HEK293 (cell line): ENCODE data around the gene MERTK.

Experiments used
- GFI1B ChIP-seq: fragments of 450-650 bp; formaldehyde crosslinking; IDR thresholded peaks from 2 replicates; pipeline ENCODE4 v1.5.1; 2016; ENCODE audit warnings: missing biosample characterization, missing genetic modification characterization
- GLI4 ChIP-seq: fragments of 450-650 bp; formaldehyde crosslinking; IDR thresholded peaks from 2 replicates; pipeline ENCODE4 v1.5.1; 2016; ENCODE audit warnings: missing biosample characterization, missing genetic modification characterization
- KLF1 ChIP-seq: fragments of 450-650 bp; formaldehyde crosslinking; IDR thresholded peaks from 2 replicates; pipeline ENCODE4 v1.5.1; 2016; ENCODE audit warnings: missing biosample characterization, missing genetic modification characterization
- KLF16 ChIP-seq: fragments of 450-650 bp; formaldehyde crosslinking; IDR thresholded peaks from 2 replicates; pipeline ENCODE4 v1.5.1; 2017; ENCODE audit warnings: missing biosample characterization, missing genetic modification characterization
- KLF17 ChIP-seq: fragments of 450-650 bp; formaldehyde crosslinking; IDR thresholded peaks from 2 replicates; pipeline ENCODE4 v1.5.1; 2016; ENCODE audit warnings: missing biosample characterization, missing genetic modification characterization
- MYNN ChIP-seq: fragments of 450-650 bp; formaldehyde crosslinking; IDR thresholded peaks from 2 replicates; pipeline ENCODE4 v1.5.1; 2016; ENCODE audit warnings: missing biosample characterization, missing genetic modification characterization, borderline replicate concordance
- MZF1 ChIP-seq: fragments of 450-650 bp; formaldehyde crosslinking; IDR thresholded peaks from 2 replicates; pipeline ENCODE4 v1.5.1; 2017; ENCODE audit warnings: missing biosample characterization, missing genetic modification characterization, borderline replicate concordance
- SP7 ChIP-seq: fragments of 450-650 bp; formaldehyde crosslinking; IDR thresholded peaks from 2 replicates; pipeline ENCODE4 v1.5.1; 2016; ENCODE audit warnings: missing biosample characterization, missing genetic modification characterization
- TCF7L2 ChIP-seq: IDR thresholded peaks from 2 replicates; pipeline ENCODE4 v1.6.1; 2011; ENCODE audit warnings: low read depth, mild to moderate bottlenecking, inconsistent platforms, low read length, moderate library complexity, borderline replicate concordance
- ZBTB10 ChIP-seq: fragments of 450-650 bp; formaldehyde crosslinking; IDR thresholded peaks from 2 replicates; pipeline ENCODE4 v1.5.1; 2016; ENCODE audit warnings: missing biosample characterization, missing genetic modification characterization
- ZBTB26 ChIP-seq: fragments of 450-650 bp; formaldehyde crosslinking; optimal IDR thresholded peaks from 2 replicates; pipeline ENCODE3; 2016; ENCODE audit warnings: missing biosample characterization, mild to moderate bottlenecking, missing genetic modification characterization
- ZFP37 ChIP-seq: fragments of 450-650 bp; formaldehyde crosslinking; IDR thresholded peaks from 2 replicates; pipeline ENCODE4 v1.5.1; 2016; ENCODE audit warnings: missing biosample characterization, missing genetic modification characterization
- ZNF112 ChIP-seq: fragments of 450-650 bp; formaldehyde crosslinking; IDR thresholded peaks from 2 replicates; pipeline ENCODE4 v1.5.0; 2017; ENCODE audit warnings: missing biosample characterization, missing genetic modification characterization
- ZNF114 ChIP-seq: fragments of 450-650 bp; formaldehyde crosslinking; IDR thresholded peaks from 2 replicates; pipeline ENCODE4 v1.5.0; 2017; ENCODE audit warnings: missing biosample characterization, missing genetic modification characterization
- ZNF140 ChIP-seq: fragments of 450-650 bp; formaldehyde crosslinking; IDR thresholded peaks from 2 replicates; pipeline ENCODE4 v1.5.1; 2016; ENCODE audit warnings: missing biosample characterization, missing genetic modification characterization
- ZNF175 ChIP-seq: fragments of 450-650 bp; formaldehyde crosslinking; IDR thresholded peaks from 2 replicates; pipeline ENCODE4 v1.5.1; 2016; ENCODE audit warnings: missing biosample characterization, missing genetic modification characterization
- ZNF292 ChIP-seq: fragments of 450-650 bp; formaldehyde crosslinking; IDR thresholded peaks from 2 replicates; pipeline ENCODE4 v1.5.1; 2016; ENCODE audit warnings: low read depth, missing biosample characterization, missing genetic modification characterization, borderline replicate concordance
- ZNF302 ChIP-seq: fragments of 450-650 bp; formaldehyde crosslinking; IDR thresholded peaks from 2 replicates; pipeline ENCODE4 v1.5.1; 2016; ENCODE audit warnings: missing biosample characterization, missing genetic modification characterization, low read depth
- ZNF335 ChIP-seq: fragments of 450-650 bp; formaldehyde crosslinking; conservative IDR thresholded peaks from 2 replicates; pipeline ENCODE4 v1.5.1; 2016; ENCODE audit warnings: missing biosample characterization, missing genetic modification characterization
- ZNF354C ChIP-seq: fragments of 450-650 bp; formaldehyde crosslinking; IDR thresholded peaks from 2 replicates; pipeline ENCODE4 v1.5.1; 2016; ENCODE audit warnings: missing biosample characterization, missing genetic modification characterization, low read depth, borderline replicate concordance
- ZNF561 ChIP-seq: fragments of 450-650 bp; IDR thresholded peaks from 2 replicates; pipeline ENCODE4 v1.5.1; 2018; ENCODE audit warnings: missing biosample characterization, missing genetic modification characterization, borderline replicate concordance
- ZNF571 ChIP-seq: fragments of 450-650 bp; formaldehyde crosslinking; IDR thresholded peaks from 2 replicates; pipeline ENCODE4 v1.5.0; 2017; ENCODE audit warnings: missing biosample characterization, missing genetic modification characterization
- ZNF621 ChIP-seq: fragments of 450-650 bp; formaldehyde crosslinking; IDR thresholded peaks from 2 replicates; pipeline ENCODE4 v1.5.1; 2017; ENCODE audit warnings: missing biosample characterization, missing genetic modification characterization
- ZNF658 ChIP-seq: fragments of 450-650 bp; formaldehyde crosslinking; IDR thresholded peaks from 2 replicates; pipeline ENCODE4; 2016; ENCODE audit warnings: missing biosample characterization, missing genetic modification characterization
- ZNF747 ChIP-seq: fragments of 450-650 bp; formaldehyde crosslinking; IDR thresholded peaks from 2 replicates; pipeline ENCODE4 v1.5.1; 2016; ENCODE audit warnings: missing biosample characterization, missing genetic modification characterization
- ZSCAN23 ChIP-seq: fragments of 450-650 bp; formaldehyde crosslinking; IDR thresholded peaks from 2 replicates; pipeline ENCODE4 v1.5.1; 2016; ENCODE audit warnings: missing biosample characterization, missing genetic modification characterization
- TF ChIP-seq, protein P1 (sequence below): fragments of 450-650 bp; formaldehyde crosslinking; IDR thresholded peaks from 2 replicates; pipeline ENCODE4 v1.5.1; 2016; ENCODE audit warnings: missing biosample characterization, missing genetic modification characterization
- TF ChIP-seq, protein P2 (sequence below): fragments of 450-650 bp; formaldehyde crosslinking; IDR thresholded peaks from 2 replicates; pipeline ENCODE4 v1.5.1; 2016; ENCODE audit warnings: missing biosample characterization, missing genetic modification characterization
- TF ChIP-seq, protein P3 (sequence below): fragments of 450-650 bp; formaldehyde crosslinking; IDR thresholded peaks from 2 replicates; pipeline ENCODE4 v1.5.1; 2016; ENCODE audit warnings: missing biosample characterization, missing genetic modification characterization

Gene MERTK

GRCh38 chr2:111897924-111898702 lies at the start of gene MERTK (continued):
- TF ChIP-seq SP7 (tag by site-specific recombination) (peak; percentile 22), ZBTB10 (tag by site-specific recombination) (peak; percentile 65; the same call in 1 of the 2 replicates), ZNF621 (tag by site-specific recombination) (no peak), ZNF112 (tag by site-specific recombination) (no peak), ZNF354C (no peak), ZFP37 (tag by site-specific recombination) (peak; percentile 64; the same call in 1 of the 2 replicates), ZNF658 (no peak), ZNF335 (peak; percentile 55; the same call in 1 of the 2 replicates), ZNF292 (tag by site-specific recombination) (no peak), ZBTB26 (peak; percentile 52), ZNF747 (tag by site-specific recombination) (no peak), ZSCAN23 (tag by site-specific recombination) (0 out of 2 replicates have a peak, but pooled peaks have one; percentile 29), ZNF114 (no peak), KLF17 (tag by site-specific recombination) (peak; percentile 22; the same call in 1 of the 2 replicates), ZNF561 (tag by site-specific recombination) (no peak), KLF1 (tag by site-specific recombination) (no peak), GLI4 (no peak), ZNF571 (tag by site-specific recombination) (no peak), ZNF302 (tag by site-specific recombination) (no peak), TCF7L2 (no peak), GFI1B (tag by site-specific recombination) (no peak), ZNF140 (peak; percentile 73), MZF1 (tag by site-specific recombination) (no peak), MYNN (tag by site-specific recombination) (no peak), ZNF175 (tag by site-specific recombination) (no peak), KLF16 (tag by site-specific recombination) (peak; percentile 89)
- TF ChIP-seq, protein P1, sequence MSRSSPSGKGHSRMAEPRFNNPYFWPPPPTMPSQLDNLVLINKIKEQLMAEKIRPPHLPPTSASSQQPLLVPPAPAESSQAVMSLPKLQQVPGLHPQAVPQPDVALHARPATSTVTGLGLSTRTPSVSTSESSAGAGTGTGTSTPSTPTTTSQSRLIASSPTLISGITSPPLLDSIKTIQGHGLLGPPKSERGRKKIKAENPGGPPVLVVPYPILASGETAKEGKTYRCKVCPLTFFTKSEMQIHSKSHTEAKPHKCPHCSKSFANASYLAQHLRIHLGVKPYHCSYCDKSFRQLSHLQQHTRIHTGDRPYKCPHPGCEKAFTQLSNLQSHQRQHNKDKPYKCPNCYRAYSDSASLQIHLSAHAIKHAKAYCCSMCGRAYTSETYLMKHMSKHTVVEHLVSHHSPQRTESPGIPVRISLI (tag by site-specific recombination) = no peak
- TF ChIP-seq, protein P2, sequence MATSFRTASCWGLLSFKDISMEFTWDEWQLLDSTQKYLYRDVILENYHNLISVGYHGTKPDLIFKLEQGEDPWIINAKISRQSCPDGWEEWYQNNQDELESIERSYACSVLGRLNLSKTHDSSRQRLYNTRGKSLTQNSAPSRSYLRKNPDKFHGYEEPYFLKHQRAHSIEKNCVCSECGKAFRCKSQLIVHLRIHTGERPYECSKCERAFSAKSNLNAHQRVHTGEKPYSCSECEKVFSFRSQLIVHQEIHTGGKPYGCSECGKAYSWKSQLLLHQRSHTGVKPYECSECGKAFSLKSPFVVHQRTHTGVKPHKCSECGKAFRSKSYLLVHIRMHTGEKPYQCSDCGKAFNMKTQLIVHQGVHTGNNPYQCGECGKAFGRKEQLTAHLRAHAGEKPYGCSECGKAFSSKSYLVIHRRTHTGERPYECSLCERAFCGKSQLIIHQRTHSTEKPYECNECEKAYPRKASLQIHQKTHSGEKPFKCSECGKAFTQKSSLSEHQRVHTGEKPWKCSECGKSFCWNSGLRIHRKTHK (tag by site-specific recombination) = no peak
- TF ChIP-seq, protein P3, sequence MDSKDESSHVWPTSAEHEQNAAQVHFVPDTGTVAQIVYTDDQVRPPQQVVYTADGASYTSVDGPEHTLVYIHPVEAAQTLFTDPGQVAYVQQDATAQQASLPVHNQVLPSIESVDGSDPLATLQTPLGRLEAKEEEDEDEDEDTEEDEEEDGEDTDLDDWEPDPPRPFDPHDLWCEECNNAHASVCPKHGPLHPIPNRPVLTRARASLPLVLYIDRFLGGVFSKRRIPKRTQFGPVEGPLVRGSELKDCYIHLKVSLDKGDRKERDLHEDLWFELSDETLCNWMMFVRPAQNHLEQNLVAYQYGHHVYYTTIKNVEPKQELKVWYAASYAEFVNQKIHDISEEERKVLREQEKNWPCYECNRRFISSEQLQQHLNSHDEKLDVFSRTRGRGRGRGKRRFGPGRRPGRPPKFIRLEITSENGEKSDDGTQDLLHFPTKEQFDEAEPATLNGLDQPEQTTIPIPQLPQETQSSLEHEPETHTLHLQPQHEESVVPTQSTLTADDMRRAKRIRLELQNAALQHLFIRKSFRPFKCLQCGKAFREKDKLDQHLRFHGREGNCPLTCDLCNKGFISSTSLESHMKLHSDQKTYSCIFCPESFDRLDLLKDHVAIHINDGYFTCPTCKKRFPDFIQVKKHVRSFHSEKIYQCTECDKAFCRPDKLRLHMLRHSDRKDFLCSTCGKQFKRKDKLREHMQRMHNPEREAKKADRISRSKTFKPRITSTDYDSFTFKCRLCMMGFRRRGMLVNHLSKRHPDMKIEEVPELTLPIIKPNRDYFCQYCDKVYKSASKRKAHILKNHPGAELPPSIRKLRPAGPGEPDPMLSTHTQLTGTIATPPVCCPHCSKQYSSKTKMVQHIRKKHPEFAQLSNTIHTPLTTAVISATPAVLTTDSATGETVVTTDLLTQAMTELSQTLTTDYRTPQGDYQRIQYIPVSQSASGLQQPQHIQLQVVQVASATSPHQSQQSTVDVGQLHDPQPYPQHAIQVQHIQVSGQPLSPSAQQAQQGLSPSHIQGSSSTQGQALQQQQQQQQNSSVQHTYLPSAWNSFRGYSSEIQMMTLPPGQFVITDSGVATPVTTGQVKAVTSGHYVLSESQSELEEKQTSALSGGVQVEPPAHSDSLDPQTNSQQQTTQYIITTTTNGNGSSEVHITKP = peak; percentile 90
